NAMALWA (cell line): ENCODE data around the gene KRTAP4-2.
"Not testable (repeated sequence)": the region's sequence is repeated elsewhere in the genome, so short reads cannot be mapped to it uniquely, and the experiment has no call there.

Source experiments
- DNase-seq: peaks from one replicate; pipeline ENCODE4 v3.0.0-alpha.2; 2015; ENCODE audit warnings: low spot score

KRTAP4-2 gene

GRCh38 chr17:41160648-41161047 is 17.4 kb downstream of the KRTAP4-2 start, which contains the start of gene KRTAP4-4:
KRTAP4-4 (minus strand) TSS chr17:41160748; CDS start chr17:41160691, 57 bp downstream.
- no peak for DNase-seq

- not testable (repeated sequence) for DNase-seq
Measured at GRCh38 chr17:41160190-41160589, 17.8 kb downstream of the KRTAP4-2 start.

GRCh38 chr17:41153856-41154255 is 24.2 kb downstream of the KRTAP4-2 start:
- no peak for DNase-seq

- no peak for DNase-seq
Measured at GRCh38 chr17:41151525-41151924, 26.5 kb downstream of the KRTAP4-2 start.

GRCh38 chr17:41150026-41150425 is 28.0 kb downstream of the KRTAP4-2 start:
- no peak for DNase-seq

- no peak for DNase-seq
Measured at GRCh38 chr17:41149652-41149985, 28.4 kb downstream of the KRTAP4-2 start, which contains the start of gene KRTAP4-5. KRTAP4-5 (minus strand) TSS chr17:41149825; CDS start chr17:41149767, 58 bp downstream.

GRCh38 chr17:41148971-41149651 is 28.9 kb downstream of the KRTAP4-2 start:
- not testable (repeated sequence) for DNase-seq

- no peak for DNase-seq
Measured at GRCh38 chr17:41147531-41148204, 30.4 kb downstream of the KRTAP4-2 start.

- DNase-seq: no peak
Measured at GRCh38 chr17:41145261-41145660, 32.8 kb downstream of the KRTAP4-2 start.

- no peak for DNase-seq
Measured at GRCh38 chr17:41144846-41145245, 33.2 kb downstream of the KRTAP4-2 start.

GRCh38 chr17:41141361-41141760 is 36.7 kb downstream of the KRTAP4-2 start:
- no peak for DNase-seq

GRCh38 chr17:41140360-41141131 is 37.5 kb downstream of the KRTAP4-2 start, which contains the start of gene KRTAP4-6:
KRTAP4-6 (minus strand) TSS chr17:41140544; CDS start chr17:41140487, 57 bp downstream.
- no peak for DNase-seq

GRCh38 chr17:41139865-41140264 is 38.2 kb downstream of the KRTAP4-2 start:
- DNase-seq: not testable (repeated sequence)

- DNase-seq: no peak
Measured at GRCh38 chr17:41133880-41134735, 43.9 kb downstream of the KRTAP4-2 start.

GRCh38 chr17:41131979-41132378 is 46.0 kb downstream of the KRTAP4-2 start:
- no peak for DNase-seq
